ENCODE measurements around the gene LRCH1.

Gene LRCH1

DNA sequence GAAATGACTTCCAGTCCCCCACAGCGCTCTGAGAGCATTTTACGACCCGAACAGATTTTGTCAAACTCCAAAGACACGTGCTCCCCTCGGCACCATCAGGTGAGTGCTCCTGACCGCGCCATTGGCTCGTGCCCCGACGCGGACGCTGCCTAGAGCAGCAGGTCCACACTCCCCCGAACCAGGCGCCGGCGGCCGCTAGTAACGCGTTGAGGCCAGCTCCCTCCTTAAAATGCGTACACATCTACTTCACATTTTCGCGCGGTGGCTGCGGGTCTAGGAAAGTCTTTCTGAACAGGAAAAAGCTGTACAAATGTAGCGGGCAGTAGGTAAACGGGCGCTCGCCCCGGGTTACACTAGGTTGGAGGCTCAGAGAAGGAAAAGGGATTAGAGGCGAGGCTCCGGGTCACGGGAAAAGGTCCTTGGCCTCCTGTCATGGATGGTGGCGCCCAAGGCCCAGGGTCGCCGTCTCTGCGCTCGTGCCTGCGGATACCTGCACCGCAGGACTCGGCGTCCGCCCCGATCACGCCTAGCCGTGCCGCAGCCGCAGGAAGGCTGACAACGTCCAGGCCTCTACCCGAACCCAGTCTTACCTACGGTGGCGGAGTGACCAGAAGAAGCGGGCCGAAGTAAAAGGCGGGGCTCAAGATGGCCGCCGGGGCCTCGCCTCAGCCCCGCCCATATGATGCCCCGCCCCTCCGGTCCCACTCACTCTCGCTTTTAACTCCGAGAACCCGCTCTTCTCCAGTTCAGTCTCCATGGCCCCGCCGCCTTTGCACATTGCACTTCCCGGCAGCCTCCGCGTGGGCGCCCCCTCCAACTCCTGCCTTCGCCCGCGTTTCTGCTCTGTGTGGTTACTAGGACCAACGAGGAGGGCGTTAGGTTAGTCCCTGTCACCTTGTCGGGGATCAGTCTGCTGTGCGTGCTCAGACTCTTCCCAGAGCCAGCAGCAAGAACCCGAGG lies 243.8 kb downstream of the LRCH1 start, which contains the start of gene ESD:
Gene ESD, minus strand, starts transcription at position 647 of the 960 bp plus-strand sequence. CDS start 5,748 bp downstream, outside the sequence.
- peak within 1 kb of the TSS; percentile 83 for H3K4me3 ChIP-seq (ENCODE audit: low read depth, low read length)

DNA sequence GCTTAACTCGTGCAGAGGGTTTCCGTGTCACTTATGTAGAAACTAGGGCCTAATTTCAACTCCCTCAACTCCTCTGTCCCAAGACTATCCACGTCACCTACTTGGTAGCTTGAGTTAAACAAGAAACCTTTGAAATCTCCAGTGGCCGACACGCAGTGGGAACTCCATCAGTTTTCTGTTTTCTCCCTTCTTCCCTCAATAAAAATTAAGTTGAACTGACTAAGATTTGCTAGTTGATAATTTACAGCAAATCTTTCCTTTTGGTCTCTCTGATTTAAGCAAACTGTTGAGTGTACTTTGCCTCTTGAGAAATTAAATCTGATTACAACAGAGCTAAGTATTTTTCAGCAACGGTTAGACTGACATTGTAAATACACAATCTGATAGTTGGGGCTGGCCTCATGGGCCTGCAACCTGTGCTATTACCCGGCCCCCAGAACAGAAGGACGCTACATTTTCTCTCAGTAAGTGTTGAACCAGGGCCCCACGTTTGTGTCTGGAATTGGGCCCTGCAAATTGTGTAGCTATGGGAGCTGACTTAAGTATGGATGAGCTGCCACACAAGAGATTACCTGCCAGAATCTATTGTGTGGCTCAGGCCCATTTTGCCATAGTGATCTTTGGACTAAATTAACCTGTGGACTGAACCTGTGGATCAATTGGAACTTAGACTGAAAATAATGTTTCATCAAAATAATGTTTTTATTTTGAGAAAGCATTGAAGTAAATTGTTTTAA lies 244.7 kb downstream of the LRCH1 start:
- Histone ChIP-seq H3K27me3 (no peaks in the 10 kb centered on the region), H3K9me3 (no peaks in the 10 kb centered on the region), H3K36me3 (0 out of 2 replicates have a peak, but pooled peaks cover 5% of the 10 kb centered on the region), H3K4me1 (peaks cover 10% of the 10 kb centered on the region), H3K4me3 (ENCODE audit: low read depth, low read length) (peak overlapping the region; percentile 83)
- TF ChIP-seq, protein P1, sequence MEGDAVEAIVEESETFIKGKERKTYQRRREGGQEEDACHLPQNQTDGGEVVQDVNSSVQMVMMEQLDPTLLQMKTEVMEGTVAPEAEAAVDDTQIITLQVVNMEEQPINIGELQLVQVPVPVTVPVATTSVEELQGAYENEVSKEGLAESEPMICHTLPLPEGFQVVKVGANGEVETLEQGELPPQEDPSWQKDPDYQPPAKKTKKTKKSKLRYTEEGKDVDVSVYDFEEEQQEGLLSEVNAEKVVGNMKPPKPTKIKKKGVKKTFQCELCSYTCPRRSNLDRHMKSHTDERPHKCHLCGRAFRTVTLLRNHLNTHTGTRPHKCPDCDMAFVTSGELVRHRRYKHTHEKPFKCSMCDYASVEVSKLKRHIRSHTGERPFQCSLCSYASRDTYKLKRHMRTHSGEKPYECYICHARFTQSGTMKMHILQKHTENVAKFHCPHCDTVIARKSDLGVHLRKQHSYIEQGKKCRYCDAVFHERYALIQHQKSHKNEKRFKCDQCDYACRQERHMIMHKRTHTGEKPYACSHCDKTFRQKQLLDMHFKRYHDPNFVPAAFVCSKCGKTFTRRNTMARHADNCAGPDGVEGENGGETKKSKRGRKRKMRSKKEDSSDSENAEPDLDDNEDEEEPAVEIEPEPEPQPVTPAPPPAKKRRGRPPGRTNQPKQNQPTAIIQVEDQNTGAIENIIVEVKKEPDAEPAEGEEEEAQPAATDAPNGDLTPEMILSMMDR (IDR thresholded peaks at IDR 0.05; ENCODE audit: low read depth, low read length): no peak
- DNase-seq: no peak

More for the DNA sequence above, 243.8 kb downstream of the LRCH1 start, which contains the start of gene ESD:
- peak; percentile 96 for DNase-seq
- H3K9me3 ChIP-seq: no peaks in the 10 kb centered on the region
- H3K27me3 ChIP-seq: no peaks in the 10 kb centered on the region
- TF ChIP-seq, protein P1 (IDR thresholded peaks at IDR 0.05; ENCODE audit: low read depth, low read length): no peak
- peaks cover 10% of the 10 kb centered on the region for H3K4me1 ChIP-seq
- peaks cover 5% of the 10 kb centered on the region; the same call in 1 of the 2 replicates for H3K36me3 ChIP-seq

DNA sequence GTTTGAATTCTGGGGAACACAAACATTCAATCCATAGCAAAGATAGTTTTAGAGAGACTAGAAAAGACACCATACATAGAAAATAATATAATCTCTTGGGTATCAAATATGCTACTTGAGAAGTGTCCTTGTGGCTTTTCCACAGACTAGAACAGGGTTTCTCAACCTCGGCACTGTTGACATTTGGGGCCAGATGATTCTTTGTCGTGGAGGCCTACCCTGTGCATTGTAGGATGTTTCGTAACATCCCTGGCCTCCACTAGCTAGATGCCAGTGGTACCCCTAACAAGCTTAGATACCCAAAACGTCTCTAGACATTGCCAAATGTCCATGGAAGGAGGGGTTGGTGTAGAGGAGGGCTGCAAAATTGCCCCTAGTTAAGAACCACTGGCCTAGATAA lies 246.2 kb downstream of the LRCH1 start:
- TF ChIP-seq, protein P1 (IDR thresholded peaks at IDR 0.05; ENCODE audit: low read depth, low read length): no peak
- Histone ChIP-seq H3K36me3 (no peaks in the 10 kb centered on the region), H3K4me1 (peaks cover 7% of the 10 kb centered on the region; the same call in 1 of the 2 replicates), H3K9me3 (no peaks in the 10 kb centered on the region), H3K27me3 (no peaks in the 10 kb centered on the region), H3K4me3 (ENCODE audit: low read depth, low read length) (no peak overlapping the region)
- no peak for DNase-seq

DNA sequence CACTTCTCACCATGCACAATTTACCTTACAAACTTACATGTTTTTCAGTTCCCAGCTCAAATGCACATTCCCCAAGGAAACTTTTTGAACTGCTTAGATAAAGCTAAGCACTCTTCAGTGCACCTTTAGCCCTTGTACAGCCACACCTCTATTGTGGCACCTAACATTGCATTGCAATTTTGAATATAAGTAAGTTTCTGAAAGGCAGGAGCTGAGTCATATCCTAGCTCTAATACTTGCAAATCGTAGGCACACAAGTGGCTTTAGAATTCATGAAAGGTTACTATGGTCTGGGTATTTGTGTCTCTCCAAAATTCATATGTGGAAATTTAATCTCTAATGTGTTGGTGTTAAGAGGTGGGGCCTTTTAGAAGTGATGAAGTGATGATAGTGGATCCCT lies 248.9 kb downstream of the LRCH1 start:
- DNase-seq: no peak
- TF ChIP-seq, protein P1 (IDR thresholded peaks at IDR 0.05; ENCODE audit: low read depth, low read length): no peak
- Histone ChIP-seq H3K4me3 (ENCODE audit: low read depth, low read length) (no peak overlapping the region), H3K4me1 (0 out of 2 replicates have a peak, but pooled peaks cover 7% of the 10 kb centered on the region), H3K36me3 (no peaks in the 10 kb centered on the region), H3K27me3 (no peaks in the 10 kb centered on the region), H3K9me3 (no peaks in the 10 kb centered on the region)

Measured in BE2C (cell line).